Hematopoietic multipotent progenitor cell treated with erythropoietin and hydrocortisone succinate and interleukin-3 and kit ligand, for 15 days (in vitro differentiated cells): Measurements from ENCODE around the gene SPIRE2.
A peak's percentile ranks its signal among the peaks of the same experiment; 100 is the strongest.
"Not testable (repeated sequence)": the region's sequence is repeated elsewhere in the genome, so short reads cannot be mapped to it uniquely, and the experiment has no call there.

ENCODE experiments used
- DNase-seq: peaks from one replicate; pipeline ENCODE4 v3.0.0-alpha.2; 2015; ENCODE audit warnings: low spot score

Gene SPIRE2

GRCh38 chr16:89867918-89868317, 39.6 kb downstream of the SPIRE2 start:
- no peak for DNase-seq

GRCh38 chr16:89869911-89870310, 41.6 kb downstream of the SPIRE2 start:
- DNase-seq: no peak

- no peak for DNase-seq
Measured at GRCh38 chr16:89870440-89870839, 42.2 kb downstream of the SPIRE2 start.

GRCh38 chr16:89871895-89872294, 43.6 kb downstream of the SPIRE2 start:
- DNase-seq: no peak

DNA sequence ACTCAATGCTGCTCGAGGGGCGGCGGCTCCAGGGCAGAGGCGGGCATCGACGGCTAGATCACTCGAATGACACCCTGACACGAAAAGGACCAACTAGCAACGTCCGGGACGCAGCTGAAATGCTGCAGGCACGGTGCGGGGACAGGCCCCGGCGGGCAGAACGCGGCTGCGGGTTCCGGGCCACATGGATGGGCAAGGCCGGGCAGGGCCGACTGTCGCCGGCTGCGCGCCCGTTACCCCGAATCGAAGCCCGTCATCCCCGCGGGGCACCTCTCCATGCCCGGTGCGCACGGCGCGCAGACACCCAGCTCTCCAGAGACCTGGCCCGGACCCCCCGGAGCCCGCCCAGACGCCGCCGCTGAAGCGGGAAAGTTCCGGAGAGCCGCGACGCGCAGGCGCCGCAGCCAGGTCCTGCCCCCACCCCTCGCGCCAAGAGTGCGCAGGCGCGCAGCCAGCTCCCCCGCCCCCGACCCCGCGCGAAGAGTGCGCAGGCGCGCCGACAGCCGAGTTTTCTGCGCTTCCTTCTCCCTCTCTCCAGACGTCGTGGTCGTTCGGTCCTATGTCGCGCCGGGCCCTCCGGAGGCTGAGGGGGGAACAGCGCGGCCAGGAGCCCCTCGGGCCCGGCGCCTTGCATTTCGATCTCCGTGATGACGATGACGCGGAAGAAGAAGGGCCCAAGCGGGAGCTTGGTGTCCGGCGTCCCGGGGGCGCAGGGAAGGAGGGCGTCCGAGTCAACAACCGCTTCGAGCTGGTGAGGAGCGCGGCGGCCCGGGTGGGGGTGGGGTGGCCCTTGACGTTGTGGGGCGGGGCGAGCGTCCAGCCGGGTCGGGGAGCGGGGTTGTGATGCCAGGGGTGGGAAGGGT, 45.1 kb downstream of the SPIRE2 start, which contains the start of gene TCF25:
Gene TCF25 (plus strand): TSS at position 484 of the 863 bp plus-strand sequence. CDS start 76 bp downstream, at position 560.
- DNase-seq: peak; percentile 82

DNA sequence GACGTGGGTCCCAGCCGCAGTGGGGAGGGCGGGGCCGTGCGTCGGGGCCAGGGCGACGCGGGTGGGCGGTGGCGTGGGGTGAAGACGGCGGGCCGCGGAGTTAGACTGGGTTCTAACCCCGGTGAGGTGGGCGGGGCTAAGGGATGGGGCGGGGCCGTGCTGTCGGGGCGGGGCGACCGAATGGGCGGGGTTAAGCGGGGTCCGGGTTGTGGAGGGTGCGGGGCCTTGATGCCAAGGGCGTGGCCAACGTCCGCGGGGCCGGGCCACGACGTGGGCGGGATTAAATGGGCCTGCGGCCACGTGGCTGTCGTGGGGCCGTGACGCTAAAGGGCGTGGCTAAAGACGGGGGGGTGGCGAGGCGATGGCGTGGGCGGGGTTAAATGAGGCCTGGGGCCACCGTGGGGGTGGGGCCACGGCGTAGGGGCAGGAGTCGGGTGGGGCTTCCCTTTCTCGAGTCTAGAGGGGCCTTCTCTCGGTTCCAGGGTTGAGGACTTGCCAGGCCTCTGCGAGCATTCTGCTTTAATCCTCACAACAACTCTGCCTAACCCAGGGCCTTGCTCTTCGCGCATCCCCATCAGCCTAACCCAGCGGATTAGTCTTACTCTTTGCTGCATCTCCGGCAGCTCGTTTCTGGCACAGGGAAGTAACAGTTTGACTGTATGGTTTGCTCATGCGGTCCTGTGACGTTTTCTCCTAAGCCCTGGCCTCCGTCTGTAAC, 45.9 kb downstream of the SPIRE2 start:
- DNase-seq: peak; percentile 96

GRCh38 chr16:89879123-89879522, 50.8 kb downstream of the SPIRE2 start:
- not testable (repeated sequence) for DNase-seq

DNA sequence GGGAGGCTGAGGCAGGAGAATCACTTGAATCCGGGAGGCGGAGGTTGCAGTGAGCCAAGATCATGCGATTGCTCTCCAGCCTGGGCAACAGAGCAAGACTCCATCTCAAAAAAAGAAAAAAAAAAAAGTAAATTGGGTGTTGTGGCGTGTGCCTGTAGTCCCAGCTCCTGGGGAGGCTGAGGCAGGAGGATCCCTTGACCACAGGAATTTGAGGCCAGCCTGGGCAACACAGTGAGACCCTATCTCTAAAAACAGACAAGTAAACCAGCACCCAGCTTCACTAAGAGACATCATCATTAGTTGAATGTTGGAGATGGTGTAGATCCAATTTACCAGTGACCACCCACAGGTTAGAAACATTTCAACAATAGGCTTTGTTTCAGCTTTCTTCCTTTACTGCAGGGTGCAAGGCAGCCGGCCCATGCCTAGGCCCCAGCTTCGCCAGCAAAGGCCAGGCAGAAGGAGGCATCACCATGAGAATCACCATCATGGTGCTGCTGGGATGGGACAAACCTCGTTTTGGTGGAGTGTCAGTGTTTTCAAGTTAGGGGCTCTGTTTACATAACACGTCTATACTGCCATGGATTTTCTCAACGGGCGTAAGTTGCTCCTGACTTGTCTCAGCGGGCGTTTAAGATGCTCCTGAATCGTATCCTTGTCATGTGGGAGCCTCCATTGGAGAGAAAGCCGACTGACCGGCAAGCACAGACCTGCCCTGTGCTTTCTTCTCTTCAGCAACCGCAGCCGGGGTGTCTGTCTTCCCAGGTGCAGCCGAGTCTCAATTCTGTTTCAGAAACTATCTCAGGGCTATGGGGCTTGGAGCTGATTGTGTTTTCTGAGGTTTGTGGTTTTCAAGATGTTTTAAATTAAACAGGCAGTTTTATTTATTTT, 52.4 kb downstream of the SPIRE2 start:
- DNase-seq: no peak

- DNase-seq: no peak
Measured at GRCh38 chr16:89881368-89881730, 53.1 kb downstream of the SPIRE2 start.

DNA sequence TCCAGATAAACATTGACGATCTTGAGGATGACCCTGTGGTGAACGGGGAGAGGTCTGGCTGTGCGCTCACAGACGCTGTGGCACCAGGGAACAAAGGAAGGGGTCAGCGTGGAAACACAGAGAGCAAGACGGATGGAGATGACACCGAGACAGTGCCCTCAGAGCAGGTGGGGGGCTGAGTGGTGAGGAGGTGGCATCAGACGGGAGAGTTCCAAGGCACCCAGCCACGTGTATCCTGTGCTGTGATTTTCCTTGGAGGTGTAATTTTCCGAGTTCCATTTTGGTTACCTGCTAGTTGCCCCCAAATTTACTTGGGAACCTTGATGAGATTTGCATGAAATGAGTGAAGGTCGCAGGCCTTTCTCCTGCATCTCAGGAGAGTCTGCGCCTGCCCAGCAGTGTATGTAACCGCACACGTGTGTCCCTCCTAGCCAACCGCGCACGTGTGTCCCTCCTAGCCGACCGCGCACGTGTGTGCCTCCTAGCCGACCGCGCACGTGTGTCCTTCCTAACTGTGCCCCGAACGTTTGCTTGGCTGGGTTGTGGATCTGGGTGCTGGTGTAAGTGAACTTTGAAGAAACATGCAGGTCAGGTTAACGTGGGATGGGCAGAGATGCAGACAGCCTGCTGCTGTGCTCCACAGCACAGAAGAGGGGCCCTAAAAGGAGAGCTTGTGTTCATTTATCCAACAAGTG, 55.2 kb downstream of the SPIRE2 start:
- DNase-seq: no peak

DNA sequence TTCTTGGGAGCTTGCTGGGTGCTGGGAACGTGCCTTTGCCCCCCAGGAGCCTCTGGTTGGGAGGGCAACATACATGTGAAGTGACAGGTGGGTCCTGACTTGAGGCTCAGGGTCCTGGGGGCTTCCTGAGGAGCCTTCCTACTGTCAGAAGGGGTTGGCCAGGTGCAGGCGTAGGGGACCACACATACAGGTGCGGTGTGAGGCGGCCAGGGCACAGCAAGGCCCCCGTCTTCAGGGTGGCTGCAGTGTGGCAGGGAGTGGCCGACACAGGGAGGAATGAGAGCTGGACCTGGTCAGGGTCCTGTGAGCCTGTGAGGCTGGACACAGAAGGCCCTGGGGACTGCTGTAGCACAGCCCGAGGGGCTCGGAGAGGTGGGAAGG, 55.8 kb downstream of the SPIRE2 start:
- DNase-seq: no peak

DNA sequence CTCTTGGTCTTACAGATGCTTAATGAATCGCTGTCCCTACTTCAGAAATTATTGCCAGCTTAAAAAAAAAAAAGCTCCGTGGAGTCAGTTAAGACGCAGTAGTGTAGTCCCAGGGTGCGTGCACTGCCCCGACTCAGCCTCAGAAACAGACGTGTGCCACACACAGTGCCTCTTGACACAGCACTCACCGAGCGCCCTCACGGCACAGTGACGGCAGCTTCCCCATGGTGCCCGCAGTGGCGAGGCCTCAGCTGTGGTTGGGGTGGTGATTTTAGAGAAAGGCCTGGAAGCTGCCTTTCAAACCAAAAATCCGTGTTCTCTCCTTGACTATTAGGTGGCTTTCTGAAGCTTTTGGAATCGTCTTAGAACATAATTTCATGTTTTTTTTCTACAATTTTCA, 59.0 kb downstream of the SPIRE2 start:
- no peak for DNase-seq

GRCh38 chr16:89890200-89890599, 61.9 kb downstream of the SPIRE2 start:
- DNase-seq: no peak

GRCh38 chr16:89890886-89891657, 62.8 kb downstream of the SPIRE2 start:
- DNase-seq: no peak

DNA sequence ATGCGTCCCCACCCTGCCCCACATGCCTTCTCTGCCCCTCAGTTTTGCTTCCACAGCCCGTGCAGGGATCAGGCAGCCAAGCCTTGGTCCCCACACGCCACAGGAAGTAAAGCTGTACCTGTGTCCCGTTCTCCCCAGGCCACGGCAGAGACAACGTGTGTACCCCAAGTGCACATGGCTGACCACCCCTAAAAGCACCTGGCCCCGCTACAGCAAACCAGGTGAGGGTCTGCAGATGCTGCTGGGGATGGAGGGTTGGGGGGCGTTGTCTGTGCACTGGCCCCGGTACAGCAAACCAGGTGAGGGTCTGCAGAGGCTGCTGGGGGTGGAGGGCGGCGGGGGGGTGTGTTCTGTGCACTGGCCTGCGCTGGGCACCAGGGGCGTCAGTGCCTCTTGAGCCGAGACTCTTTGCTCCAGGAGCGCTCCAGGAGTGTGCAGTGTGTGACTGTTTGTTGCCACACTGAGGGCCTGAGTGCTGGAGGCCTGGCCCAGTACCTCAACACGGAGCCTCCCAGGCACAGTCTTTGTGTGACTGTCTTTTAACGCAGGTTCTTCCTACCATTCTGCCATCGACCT, 63.9 kb downstream of the SPIRE2 start:
- DNase-seq: no peak

GRCh38 chr16:89892635-89893034, 64.4 kb downstream of the SPIRE2 start:
- DNase-seq: no peak

DNA sequence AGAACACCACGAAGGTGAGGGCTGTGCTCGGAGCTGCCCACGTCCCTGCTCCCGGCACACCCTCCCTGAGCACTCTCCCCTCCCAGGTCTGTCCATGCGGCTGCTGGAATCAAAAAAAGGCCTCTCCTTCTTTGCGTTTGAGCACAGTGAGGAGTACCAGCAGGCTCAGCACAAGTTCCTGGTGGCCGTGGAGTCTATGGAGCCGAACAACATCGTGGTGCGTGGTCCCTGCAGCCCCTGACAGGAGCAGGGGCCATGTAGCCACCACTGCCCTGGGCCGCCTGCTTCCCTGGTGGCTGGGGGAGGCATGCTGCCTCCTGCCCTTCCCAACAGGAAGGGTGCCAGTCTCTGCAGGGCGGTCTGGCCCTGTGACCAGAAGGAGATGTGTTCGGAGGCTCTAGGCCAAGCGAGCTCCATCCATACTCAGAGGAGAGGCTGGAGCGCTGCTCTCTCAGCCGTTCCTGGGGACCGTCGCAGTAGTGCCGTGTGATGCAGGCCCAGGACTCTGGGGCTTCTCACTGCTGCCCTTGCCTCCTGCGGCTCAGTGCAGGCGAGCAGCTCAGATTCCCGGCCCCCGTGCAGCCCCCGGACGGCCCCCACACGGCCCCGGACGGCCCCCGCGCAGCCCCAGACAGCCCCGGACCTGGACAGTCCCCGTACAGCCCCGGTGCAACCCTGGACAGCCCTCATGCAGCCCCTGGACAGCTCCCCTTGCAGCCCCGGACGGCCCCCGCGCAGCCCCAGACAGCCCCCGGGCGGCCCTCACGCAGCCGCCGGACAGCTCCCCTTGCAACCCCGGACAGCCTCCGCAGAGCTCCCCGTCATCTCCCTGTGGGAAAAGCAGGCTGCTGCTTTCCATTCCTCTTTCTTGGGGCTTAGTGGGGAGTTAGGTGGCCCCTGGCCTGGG, 65.6 kb downstream of the SPIRE2 start:
- no peak for DNase-seq

DNA sequence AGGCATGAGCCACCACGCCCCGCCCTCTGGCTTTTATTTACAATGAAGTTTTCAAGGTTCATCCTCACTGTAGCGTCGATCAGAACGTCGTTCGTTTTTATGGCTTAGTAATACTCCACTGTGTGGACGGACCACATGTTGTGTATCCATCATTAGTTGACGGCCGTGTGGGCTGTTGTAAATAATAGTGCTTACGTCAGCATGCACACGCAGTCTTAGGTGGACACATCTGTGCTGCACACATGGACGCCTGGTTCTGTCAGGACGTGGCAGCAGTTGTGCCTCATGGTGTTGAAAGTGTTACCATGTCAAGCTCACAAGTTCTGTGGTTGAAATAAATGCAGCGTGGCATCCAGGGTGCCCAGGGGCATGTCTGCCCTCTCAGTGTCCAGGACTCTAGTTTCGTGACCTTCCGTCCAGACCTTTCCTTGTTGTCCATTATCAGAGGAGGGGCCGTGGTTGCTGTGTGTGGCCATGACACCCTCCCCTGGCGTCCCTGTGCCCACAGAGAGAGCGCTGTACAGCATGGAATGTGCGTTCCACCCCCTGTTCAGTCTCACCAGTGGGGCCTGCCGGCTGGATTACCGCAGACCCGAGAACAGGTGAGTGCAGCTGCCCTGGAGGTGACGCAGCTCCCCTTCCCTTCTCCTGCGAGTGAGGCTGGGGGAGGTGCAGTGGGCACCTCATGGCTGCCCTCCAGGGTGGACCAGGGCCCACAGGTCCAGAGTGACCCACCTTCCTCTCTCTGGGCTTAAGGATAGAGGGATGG, 67.4 kb downstream of the SPIRE2 start:
- no peak for DNase-seq

- no peak for DNase-seq
Measured at GRCh38 chr16:89897204-89897603, 68.9 kb downstream of the SPIRE2 start.
